HuH-7.5 (cell line): ENCODE data around the gene HPSE2.

Experiments
- DNase-seq: peaks from one replicate; pipeline ENCODE4 v3.0.0; 2011; ENCODE audit warnings: low spot score

HPSE2 gene

GRCh38 chr10:98410135-98410743 lies 825.4 kb downstream of the HPSE2 start:
- DNase-seq, result no peak

DNA sequence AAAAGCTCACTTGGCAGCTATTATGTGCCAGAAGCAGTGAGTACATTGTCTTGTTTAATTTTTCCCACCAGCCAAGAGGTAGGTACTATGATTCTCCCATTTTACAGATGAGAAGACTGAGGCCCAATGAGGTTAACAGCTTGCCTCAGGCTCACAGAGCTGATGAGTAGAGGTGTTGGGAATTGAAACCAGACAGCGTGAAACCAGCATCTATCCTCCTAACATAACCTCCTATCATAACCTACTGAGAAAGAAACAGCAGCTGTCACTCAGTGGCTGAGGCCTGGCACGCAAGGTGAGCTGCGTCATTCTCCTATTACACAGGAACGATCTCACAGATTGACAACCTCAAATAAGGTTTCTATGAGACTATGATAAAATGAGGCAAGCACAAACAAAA lies 826.9 kb downstream of the HPSE2 start:
- DNase-seq, result no peak

DNA sequence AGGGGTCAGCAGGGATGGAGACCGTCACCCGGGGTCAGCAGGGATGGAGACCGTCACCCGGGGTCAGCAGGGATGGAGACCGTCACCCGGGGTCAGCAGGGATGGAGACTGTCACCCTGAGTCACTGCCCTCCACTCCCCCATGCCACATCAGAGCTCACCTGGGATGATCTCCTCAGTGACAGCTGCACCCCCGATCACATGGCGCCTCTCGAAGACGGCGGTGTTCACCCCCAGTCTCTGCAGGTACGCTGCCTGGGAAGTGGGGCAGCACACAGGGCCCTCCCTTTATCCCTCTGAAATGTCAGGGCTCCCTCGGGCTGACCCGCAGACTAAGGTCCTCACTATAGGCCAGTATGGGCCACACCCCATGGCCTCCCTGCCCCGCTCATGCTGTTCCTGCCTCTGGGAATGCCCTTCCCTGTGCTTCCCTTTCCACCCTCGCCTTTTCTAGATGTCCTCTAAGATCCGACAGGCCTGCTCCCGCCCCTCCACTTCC lies 827.9 kb downstream of the HPSE2 start:
- no peak for DNase-seq
